ENCODE results near the gene LRTM2.
"Not testable (repeated sequence)": the region's sequence is repeated elsewhere in the genome, so short reads cannot be mapped to it uniquely, and the experiment has no call there.

The LRTM2 gene

DNA sequence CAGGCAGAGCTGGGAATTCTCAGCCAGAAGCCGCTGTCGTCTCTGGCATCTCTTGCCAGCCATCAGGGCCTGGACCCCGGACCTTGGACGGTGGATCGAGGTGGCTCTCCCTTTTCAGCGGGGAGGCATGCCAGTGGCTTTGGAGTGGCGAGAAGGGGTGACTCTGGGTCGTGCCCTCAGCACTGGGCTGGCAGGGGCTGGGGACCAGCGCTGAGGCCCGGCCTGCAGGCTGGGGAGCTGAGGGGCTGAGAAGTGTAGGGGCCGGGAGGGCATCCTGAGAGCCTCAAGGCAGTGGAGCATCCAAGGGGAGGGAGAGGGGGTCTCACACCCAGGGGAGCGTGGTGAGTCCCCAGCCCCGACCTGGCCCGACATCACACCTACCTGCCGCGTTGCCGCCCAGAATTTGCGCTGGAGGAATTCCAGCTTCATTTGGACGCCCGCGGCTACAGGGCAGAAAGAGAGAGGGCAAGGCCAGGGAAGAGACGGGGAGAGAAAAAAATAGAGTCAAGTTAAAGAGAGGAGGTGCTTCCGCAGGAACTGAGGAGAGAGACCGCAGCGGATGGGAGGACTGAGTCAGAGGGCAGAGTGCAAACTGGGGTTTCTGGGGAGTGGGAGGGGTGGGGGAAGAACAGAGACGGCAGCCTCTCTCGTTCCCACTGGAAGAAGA is 9.0 kb upstream of the LRTM2 start:
- DNase-seq (ENCODE audit: low read depth): no peak

DNA sequence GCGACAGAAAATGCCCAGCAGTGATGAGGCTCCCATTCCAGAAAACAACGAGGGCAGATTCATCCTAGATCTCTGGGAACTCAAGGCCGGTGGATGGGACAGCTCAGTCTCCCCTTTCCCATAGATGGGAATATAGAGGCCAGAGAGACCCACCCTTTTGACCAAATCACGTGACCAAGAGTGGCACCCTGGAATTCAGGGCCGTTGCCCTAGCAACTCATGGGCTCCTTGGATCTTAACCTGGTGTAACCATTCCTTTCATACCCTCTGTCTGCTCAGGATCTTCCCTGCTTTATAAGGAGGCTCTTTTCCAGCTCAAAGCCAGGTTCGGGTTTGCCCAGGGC is 8.4 kb upstream of the LRTM2 start:
- DNase-seq (ENCODE audit: low read depth): no peak

DNA sequence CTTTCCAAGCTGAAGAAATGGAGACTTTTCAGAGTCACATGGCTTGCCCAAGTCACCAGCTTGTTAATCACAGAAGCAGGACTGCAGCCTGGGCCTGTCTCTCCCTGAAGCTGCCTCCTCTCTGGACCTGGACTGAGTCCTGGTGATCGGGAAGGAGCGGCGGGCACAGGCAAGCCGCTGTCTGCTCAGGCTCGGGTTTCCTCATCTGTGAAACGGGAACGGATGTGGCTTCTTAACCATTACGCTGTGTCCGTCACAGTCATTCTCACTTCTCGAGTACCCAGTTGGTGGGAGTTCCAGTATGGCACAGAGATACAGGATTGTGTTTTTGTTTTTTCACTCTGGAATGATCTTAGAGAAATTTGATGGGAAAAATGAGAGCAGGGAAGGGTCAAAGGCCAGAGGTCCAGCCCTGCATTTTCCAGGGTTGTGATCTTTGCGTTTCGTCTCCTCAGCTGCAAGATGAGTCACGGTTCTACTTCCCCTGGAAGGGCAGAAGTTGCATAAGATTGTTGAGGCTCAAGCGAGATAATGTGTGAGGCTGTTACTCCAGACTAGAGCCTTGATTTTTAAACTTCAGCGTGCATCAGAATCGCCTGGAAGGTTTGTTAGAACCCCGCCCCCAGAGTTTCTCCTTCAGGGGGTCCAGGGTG is 7.6 kb upstream of the LRTM2 start:
- DNase-seq (ENCODE audit: low read depth): no peak

DNA sequence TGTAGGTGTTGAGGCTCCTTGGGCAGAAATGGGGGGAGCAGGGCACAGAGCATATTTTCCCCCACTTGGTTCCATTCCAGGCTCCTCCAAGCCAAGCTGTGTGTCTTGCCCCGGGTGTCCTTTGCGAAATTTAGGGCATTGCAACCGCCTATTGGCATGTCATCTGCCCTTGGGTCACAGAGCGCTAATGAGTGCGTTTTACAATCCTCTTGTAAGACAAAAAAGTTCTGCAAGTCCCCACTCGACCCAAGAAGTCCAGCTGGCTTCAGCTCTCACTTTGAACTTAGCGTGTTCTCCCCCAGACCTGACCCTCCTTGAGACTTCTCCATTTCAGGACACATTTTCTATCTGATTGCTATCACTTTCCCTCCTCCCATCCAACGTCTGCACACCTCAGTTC is 6.1 kb upstream of the LRTM2 start:
- DNase-seq (ENCODE audit: low read depth): no peak

DNA sequence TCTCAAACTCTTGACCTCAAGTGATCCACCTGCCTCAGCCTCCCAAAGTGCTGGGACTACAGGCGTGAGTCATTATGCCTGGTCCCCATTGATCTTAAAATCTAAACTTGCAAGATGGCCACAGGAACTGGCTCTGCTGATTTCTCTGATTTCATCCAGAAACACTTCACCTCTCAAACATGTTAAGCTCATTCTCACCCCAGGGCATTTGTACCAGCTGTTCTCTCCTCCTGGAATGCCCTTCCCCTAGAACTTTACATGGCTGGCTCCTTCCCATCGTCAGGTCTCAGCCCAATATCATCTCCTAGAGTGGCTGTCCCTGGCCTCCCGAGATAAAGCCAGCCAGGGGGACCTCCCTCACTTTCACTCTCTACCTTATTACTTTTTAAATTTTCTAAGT is 5.3 kb upstream of the LRTM2 start:
- DNase-seq (ENCODE audit: low read depth): no peak

DNA sequence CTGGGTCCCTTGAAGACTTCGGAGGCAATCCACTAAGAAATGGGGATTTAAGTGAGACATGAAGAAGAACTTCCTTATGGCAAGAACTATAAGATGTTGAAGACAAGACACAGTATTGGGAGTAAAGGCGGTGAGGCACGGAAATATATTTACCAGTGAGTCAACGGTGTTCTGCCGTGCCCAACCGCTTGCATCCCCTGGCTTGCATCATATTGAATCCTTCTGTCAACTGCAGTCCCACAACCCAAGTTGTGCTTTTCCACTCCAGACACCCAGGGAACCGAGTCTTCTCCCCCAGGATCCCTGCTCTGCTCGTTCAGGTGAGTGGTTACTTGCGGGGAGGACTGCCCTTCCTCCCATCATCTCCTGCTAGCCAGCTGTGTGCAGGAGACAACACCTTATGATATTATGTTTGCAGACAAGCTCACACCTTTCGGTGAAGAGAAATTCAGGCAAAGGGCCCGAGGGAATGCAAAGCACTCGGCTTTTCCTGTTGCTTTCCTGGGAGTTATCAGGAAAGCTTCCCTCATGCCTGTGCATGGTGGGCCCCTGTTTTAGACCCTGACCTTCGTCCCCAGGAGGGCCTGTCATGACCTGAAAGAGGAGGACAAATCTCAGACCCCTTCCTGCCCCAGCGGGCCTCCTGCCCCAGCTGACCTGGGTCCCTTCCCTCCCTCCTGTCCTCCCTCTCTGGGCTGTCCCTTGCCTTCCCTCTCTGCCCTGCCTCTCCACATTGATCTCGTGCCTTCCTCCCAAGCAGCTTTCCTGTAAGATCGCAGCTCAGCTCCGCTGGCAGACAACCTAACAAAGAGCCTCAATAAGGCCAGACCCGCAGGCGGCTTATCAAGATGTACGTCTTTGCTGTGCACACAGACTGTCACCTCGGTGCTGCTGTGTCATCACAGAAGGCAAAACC is 4.3 kb upstream of the LRTM2 start:
- no peak for DNase-seq (ENCODE audit: low read depth)

DNA sequence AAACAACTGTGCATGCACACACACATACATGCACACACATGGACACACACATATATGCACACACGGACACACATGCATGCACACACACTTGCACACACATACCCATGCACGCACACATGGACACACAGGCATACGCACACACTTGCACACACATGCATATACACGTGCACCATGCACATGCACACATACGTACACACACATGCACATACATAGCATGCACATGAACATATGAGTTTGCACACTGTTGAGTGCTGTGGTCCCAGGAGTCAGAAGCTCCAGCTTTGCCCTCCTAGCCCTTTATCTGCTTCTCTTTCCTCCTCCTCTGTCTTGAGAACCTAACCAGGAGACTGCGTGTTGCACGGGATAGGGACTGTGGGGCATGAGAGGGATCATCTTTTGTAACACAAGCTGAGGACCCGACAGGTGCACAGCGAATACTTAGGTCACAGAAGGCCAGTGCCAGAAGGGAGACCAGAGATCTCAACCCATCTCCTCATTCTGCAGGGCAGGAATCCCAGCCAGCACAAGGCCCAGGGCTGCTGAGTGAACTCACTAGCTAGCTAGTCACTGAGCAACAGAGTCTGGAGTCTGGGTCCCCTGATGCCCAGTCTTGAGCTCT is 3.5 kb upstream of the LRTM2 start:
- no peak for DNase-seq (ENCODE audit: low read depth)

DNA sequence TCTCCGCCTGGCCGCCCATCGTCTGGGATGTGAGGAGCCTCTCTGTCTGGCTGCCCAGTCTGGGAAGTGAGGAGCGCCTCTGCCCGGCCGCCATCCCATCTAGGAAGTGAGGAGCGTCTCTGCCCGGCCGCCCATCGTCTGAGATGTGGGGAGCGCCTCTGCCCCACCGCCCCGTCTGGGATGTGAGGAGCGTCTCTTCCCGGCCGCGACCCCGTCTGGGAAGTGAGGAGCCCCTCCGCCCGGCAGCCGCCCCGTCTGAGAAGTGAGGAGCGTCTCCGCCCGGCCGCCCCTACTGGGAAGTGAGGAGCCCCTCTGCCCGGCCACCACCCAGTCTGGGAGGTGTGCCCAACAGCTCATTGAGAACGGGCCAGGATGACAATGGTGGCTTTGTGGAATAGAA is 2.4 kb upstream of the LRTM2 start:
- DNase-seq (ENCODE audit: low read depth): not testable (repeated sequence)

DNA sequence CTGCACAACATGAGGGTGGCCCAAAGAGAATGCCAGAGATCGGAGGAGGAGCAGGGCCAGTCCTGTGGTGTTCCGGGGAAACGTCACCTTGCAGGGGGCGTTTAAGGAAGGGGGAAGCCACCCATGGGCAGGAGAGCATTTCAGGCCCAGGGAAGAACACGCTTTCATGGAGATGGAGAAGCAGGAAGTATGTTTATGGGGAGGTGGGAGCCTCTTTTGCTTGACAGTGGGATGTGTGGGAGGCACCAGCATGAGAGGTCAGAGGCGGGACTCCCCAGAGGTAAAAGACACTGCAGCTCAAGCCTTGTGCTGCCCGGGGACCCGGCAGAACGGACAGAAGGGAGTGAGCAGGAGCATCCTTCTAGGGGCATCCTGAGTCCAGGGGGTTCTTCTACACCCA is 1.3 kb upstream of the LRTM2 start:
- DNase-seq (ENCODE audit: low read depth): no peak

DNA sequence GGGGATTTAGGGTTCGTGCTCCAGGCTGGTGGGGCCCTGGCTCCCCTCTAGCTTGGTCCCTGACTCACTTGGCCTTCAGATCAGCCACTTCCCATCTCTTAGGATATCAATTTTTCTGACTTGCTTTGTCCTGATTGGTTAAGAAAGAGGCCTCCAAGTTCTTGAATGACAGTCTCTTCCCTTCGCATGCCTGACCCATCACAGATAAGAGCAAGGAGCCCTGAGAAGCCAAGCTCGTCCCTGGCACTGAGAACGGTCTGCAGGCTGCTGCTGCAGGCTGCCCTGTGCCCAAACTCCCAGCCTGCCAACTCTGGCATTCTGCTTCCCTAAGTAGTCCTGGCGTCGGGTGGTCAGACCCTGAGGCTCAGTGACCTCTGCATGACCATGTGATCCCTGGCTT is 794 bp upstream of the LRTM2 start:
- DNase-seq (ENCODE audit: low read depth): no peak

DNA sequence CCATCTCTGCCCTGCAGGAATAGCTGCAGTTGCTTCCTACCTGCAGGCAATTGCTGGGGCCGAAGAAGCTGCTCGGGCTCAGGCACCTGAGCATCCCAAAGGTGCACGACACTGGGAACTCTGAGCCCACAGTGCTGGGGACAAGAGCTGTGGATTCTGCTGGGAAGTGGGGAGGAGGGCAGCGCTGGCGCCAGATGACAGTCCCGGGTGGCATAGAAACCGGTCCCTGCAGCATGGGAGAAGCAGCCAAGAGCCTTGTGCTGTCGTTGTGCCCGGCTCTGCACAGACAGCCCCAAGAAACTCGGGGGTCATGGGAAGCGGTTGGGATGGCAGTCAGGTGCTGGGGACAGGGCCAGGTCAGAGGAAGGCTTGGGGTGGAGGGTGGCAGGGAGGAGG is 529 bp downstream of the LRTM2 start:
- no peak for DNase-seq (ENCODE audit: low read depth)

DNA sequence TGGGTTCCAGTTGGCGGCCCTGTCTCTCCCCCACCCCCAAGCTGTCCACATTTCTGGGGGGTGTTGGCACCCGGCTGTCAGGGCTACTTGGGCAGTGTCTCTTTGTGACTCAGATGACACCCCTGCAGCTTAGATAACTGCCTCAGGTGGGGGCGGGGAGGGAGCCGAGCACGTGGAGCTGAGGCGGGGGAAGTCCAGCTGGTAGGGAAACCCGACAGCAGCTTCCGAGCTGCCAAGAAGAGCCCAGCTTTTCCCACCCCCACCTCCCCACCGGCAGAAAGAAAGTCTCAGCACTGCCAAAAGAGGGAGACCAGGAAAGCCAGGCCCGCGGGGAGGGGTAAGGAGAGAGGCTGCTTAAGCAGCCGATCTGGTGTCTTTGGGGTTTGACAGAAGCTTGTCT is 1.4 kb downstream of the LRTM2 start:
- DNase-seq (ENCODE audit: low read depth): no peak

DNA sequence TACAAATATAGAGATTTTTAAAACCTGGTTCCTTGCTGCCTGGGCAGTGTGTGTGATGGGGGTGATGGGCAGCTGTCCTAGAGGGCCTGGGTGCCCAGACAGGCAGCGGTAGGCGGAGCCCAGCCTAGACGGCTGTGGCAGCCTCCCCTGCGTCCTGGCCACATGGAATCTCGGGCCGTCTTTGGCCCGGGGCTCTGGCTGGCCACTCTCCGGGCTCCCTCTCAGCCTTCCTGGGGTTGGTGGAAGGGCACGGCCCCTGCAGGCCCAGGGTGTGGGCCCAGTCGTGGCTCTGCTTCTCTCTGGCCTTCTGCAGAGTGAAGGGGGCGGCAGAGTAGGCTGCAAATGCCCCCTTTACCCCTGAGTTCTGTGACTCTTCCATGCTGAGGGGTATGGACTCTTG is 2.3 kb downstream of the LRTM2 start:
- no peak for DNase-seq (ENCODE audit: low read depth)

DNA sequence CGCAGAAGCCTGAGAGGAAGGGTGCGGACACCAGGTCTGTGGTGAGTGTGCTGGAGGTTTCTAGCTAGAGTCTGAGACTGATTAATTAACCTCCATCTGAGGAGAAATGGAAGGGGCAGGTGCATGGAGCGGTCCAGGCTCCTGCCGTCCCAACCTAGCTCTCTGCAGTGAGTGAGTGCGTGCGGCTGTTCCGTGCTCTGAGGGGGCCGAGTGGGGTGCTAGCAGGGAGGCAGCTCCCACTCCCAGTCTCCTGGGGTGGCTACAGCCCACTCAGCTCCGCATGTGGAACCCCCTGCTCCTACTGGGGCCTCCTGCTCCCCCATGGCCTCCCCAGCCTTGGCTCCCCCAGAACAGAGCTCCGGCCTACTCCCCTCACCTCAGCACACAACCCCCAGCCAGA is 2.9 kb downstream of the LRTM2 start:
- DNase-seq (ENCODE audit: low read depth): no peak

DNA sequence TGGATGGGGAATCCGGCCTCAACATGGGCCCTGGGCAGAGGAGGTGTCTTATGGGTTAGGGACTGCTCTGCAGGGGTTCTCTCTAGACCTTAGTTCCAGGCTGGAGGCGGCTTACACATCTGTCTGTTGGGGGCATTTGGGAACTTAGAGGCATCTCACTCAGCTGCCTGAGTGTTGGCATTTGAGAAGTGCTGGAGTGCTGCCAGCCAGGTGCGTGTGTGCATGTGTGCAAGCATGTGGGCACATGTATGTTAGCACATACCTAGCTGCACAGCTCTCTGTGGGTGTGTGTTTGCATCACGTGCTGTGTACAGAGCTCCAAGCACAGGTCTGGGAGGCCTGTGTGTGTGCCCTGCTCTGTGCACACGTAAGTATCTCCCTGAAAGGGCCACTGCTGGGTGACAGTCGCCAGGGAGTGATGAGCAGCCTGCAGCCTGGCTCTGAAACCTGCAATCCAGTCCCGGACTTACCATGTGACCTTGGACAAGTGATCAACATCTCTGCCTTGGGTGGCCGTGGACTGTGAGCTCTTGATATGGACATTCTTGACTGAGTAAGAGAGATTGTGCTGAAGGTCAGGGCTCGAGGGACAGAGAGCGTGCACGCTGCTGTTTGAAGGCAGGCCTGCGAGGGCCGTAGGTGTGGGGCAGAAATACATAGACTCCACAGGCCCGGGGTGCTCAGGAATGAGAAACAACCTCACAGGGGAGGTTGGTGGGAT is 5.2 kb downstream of the LRTM2 start:
- no peak for DNase-seq (ENCODE audit: low read depth)

DNA sequence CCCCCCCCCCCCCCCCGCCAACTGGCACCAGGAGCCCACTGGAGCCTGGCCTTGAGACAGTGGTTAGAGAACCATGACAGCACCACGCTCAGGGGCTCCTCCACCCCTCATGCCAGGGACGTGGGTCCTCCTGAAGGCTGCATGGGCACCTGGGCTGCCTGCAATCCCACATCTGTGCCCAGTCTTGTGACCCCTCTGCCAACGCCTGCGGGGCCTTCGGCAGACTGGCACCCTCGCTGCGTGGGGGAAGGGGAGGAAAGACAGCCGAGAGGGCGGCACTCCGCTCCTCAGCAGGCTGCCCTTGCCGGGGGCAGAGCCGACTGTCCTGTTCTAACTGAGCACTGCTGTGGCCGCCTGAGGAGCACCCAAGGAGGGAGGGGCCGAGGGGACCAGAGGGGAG is 6.0 kb downstream of the LRTM2 start:
- DNase-seq (ENCODE audit: low read depth): no peak

DNA sequence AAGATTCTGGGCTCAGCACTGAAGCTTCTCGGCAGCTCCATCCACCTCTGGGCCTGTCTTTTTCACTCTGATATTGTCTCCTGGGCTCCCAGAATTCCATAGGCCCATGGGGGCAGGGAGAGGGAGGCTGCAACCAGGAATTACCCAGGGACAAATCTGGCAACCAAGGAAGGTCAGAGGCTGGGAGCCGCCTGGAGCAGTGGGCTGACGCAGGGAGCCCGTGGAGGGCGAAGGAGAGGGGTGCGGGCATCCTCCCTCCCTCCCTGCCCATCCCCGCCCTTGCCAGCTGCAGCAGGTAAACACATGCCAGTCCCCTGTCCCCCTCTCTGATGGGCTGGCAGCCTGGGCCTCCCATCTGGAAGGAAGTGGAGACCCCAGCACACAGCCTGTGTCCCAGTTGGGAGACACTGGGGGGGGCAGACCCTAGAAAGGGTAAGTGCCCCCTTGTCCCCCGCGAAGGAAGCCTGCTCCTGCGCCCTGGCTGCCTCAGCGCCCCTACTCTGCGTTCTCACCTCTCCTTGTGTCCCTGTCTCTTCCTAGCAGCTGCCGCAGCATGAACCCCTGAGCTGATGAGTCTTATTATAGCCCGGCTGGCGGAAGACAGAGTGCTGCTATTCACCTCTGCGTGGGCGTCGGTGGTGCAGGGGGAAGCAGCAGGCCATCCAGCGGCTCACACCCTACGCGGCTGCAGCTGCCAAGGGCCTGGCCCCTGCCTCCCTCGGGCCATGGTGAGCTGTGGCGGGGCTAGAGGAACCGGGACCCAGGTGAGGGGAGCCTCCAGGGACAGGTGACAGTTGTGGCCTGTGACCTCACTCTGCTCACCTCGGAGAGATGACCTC is 6.7 kb downstream of the LRTM2 start:
- no peak for DNase-seq (ENCODE audit: low read depth)

DNA sequence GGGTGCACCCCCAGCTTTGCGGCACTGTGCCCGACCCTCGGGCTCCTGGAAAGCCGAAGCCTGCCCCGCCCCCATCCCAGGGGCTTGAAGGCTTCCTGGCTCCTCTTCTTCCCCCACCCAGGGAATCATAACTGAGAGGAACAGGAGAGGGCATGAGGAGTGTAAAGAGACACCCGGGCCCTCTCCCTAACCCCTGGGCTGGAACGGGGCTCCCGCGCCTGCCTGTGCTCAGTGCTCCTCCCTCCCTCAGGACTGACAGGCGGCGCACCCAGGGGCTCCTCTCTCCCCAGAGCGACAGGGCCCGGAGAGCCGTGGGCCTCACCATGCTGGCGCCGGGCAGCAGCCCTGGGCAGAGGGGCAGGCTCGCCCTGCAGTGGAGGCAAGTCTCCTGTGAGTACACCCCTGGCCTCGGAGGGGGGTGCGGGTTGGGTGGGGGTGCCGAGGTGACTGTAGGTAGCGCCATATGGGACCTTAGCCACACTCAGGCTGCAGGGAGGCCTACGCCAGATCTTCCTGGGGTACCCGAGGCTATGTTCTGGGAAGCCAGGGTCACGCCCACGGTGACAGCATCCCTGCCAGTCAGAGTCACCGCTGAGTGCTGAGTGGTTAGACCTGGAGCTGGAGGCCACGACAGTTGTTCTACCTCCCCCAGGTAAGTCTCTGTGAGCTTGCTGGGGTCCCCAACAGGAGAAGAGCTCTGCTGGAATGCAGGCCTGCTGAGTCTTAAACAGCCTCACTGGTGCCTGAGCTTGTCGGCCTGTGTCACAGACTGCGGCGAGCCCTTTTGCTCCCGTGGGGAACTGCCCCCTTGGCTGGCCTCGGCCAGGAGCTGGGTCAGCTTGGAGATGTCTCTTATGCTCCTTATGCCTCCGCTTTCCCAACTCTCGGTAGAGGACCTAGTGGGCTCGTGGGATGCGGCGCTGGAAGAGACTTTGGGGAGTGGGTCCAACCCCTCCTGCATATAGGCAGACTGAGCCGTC is 7.8 kb downstream of the LRTM2 start:
- no peak for DNase-seq (ENCODE audit: low read depth)

DNA sequence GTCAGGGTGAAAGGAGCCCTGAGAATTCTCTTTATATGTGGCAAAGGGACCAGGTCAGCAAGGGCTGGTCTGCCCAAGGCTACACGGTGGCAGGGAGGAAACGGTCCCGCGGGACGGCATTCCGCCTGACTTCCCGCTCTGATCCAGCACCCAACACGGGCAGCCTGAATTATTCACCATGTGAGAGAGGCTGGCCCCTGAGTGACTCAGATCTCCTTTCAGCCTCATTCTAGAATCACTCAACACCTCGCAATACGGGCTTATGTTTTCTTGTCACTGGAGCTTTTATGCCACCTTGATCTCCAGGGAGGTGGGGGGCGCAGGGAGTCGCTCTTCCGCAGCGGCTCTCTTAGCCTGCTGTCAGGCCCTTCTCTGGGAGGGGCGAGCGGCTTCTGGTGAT is 8.5 kb downstream of the LRTM2 start:
- no peak for DNase-seq (ENCODE audit: low read depth)

DNA sequence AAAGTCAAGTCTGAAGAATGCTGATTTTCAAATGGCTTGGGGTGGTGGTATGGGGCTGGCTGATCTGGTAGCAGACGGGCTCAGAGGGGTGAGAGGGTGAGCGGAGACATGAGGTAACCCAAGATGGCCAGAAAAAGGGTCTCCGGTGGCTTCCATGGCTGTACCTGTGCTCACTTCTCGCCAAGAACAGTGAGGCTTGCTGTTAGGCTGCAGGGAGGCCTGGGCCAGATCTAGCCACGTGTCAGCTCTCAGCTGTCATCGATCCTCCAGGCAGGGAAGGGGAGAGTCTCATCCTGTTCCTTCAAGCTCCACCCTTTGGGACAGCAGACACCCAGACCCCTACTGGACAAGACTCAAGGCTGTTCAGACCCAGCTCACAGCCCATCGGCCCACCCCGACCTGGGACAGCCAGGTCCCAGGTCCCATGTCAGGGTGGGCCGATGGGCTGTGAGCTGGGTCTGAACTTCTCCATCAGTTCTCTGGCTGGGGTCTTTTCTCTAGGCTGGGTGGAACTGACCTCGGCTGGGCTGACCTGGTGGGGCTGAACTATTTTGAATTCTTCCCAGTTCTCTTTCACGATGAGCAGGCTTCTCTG is 9.0 kb downstream of the LRTM2 start:
- DNase-seq (ENCODE audit: low read depth): no peak

All from stimulated activated CD8-positive, alpha-beta memory T cell treated with anti-CD3 and anti-CD28 coated beads, Interleukin-12 subunit alpha, Interleukin-12 subunit beta, amount 100 ng/mL, for 4 hours (primary cell).